Ovary (tissue), 9 donors: ENCODE results near the gene NEU2. TPM values are rescaled to one million over a fixed set of nuclear protein-coding genes. Genes with fewer than 3 reads are reported as not detected.

ENCODE experiments used
- DNase-seq, 5 donors: peaks; one replicate each; pipeline ENCODE4 v3.0.0-alpha.2; 2019 to 2020
- H3K27ac ChIP-seq, 2 donors: fragments of 200-600 bp; one replicate each; pipeline versions ENCODE4 v1.5.1 to v1.8.0; 2019 to 2022
- H3K27me3 ChIP-seq: fragments of 200-600 bp; one replicate; pipeline ENCODE4 v1.8.0; 2022
- H3K36me3 ChIP-seq: fragments of 200-600 bp; sonication (generic); one replicate; pipeline ENCODE4 v1.5.1; 2019
- H3K4me1 ChIP-seq: one replicate; pipeline ENCODE4 v1.8.1; 2013; ENCODE audit warnings: mild to moderate bottlenecking, moderate library complexity; ENCODE audit not compliant: insufficient read depth
- H3K4me3 ChIP-seq: fragments of 200-600 bp; sonication (generic); one replicate; pipeline ENCODE4 v1.5.1; 2017
- H3K9me3 ChIP-seq, 2 donors: fragments of 200-600 bp in 1 of 2; sonication (generic) in 1 of 2; one replicate each; pipeline versions ENCODE4 v1.5.1 to v1.8.1; 2013 to 2019; ENCODE audit warnings: mild to moderate bottlenecking in 1 of 2, moderate library complexity in 1 of 2
- CTCF ChIP-seq, 3 donors: fragments of 450-650 bp in 2 of 3; fragments of 200-600 bp in 1 of 3; IDR thresholded peaks; one replicate each; pipeline versions ENCODE4 v1.5.1 to v1.8.0; 2016 to 2022; ENCODE audit warnings: antibody characterized with exemption in 3 of 3, mild to moderate bottlenecking in 1 of 3
- EP300 ChIP-seq: sonication (generic); formaldehyde crosslinking; IDR thresholded peaks from one replicate; pipeline ENCODE4 v1.6.1; 2017; ENCODE audit warnings: antibody characterized with exemption
- POLR2A ChIP-seq: fragments of 450-650 bp; IDR thresholded peaks from one replicate; pipeline ENCODE4 v1.6.1; 2017; ENCODE audit warnings: antibody characterized with exemption, mild to moderate bottlenecking, moderate library complexity
- WGBS, 3 donors: extraction: QIAGEN DNeasy Blood & Tissue Kit in 1 of 3; methylation state at CpG; one replicate each; pipeline versions ENCODE4 v1.1.5 to v1.1.7; 2013 to 2017; 5-methylcytosine and 5-hydroxymethylcytosine counted together
- intact Hi-C, 4 donors: fragments of 100-400 bp; cut with DNase I; formaldehyde crosslinking; loops; one replicate each; pipeline versions ENCODE4 v1.11.0 to v1.15.1; 2022 to 2023
- polyA plus RNA-seq, 2 donors: library from polyadenylated mRNA; stranded (reverse); fragments of 200-250 nt in 1 of 2; fragments of 350-450 nt in 1 of 2; fragmentation: Illumina TruSeq in 1 of 2; extraction: RNeasy Lipid Tissue Mini Kit (QIAGEN cat#74804) in 1 of 2; gene quantifications; one replicate each; pipeline ENCODE4 v1.2.3, GENCODE V29; 2013 to 2014
- total RNA-seq, 7 donors: library from RNA; depleted of rRNA in 2 of 7; stranded (reverse); fragments of >200 nt in 2 of 7; fragmentation: NEBNext Ultra II Directional in 3 of 7; extraction: Animal tissue kit (Norgen Biotek cat#: 25700) in 3 of 7; gene quantifications; one replicate each; pipeline versions ENCODE4 v1.1.0 to v1.2.4, GENCODE V29; 2016 to 2023
- donor health status: DM: no; HTN: no; CAD: no; lungs with moderate emphysema.
- donor health status: DM: no; HTN: no; CAD: no.
- donor health status: Bipolar disorder and iron deficiency.
- donor health status: DM: yes; HTN: yes; CAD: no.
- donor health status: DM: no; HTN: no; CAD: no.
- donor health status: DM: yes; HTN: yes; CAD: no.

Gene NEU2
- total and polyA plus RNA-seq, 9 donors, result not detected

- H3K9me3 ChIP-seq, result no peaks in the 10 kb centered on the region
- H3K27ac ChIP-seq, result no peak overlapping the region
- TF ChIP-seq POLR2A, result no peak
- no peak for TF ChIP-seq EP300
- no peak for TF ChIP-seq CTCF (IDR thresholded peaks at IDR 0.05)
- no peak for DNase-seq
- intact Hi-C loops, result no loop called here
- WGBS, 3 donors, result 88 to 90% (median 90%) methylated on average over 4 of the region's 4 CpGs
- H3K36me3 ChIP-seq, result no peaks in the 10 kb centered on the region
- H3K4me1 ChIP-seq, result peaks cover 5% of the 10 kb centered on the region
- no peaks in the 10 kb centered on the region for H3K27me3 ChIP-seq
- H3K4me3 ChIP-seq, result no peak overlapping the region
These were observed 30.0 kb downstream of the NEU2 start for GRCh38 chr2:233062451-233062850.

- Histone ChIP-seq H3K36me3 (no peaks in the 10 kb centered on the region), H3K4me1 (peaks cover 5% of the 10 kb centered on the region), H3K27me3 (no peaks in the 10 kb centered on the region), H3K4me3 (no peak overlapping the region), H3K27ac (no peak overlapping the region), H3K9me3 (no peaks in the 10 kb centered on the region)
- intact Hi-C loops, result no loop called here
- no peak for DNase-seq
- TF ChIP-seq POLR2A (no peak), CTCF (IDR thresholded peaks at IDR 0.05) (no peak), EP300 (no peak)
- WGBS, 3 donors, result 88 to 100% (median 95%) methylated on average over 6 of the region's 6 CpGs
These were observed 30.4 kb downstream of the NEU2 start for GRCh38 chr2:233062946-233063268.

- no peak for DNase-seq
- 79 to 89% (median 84%) methylated on average over 13 of the region's 13 CpGs for WGBS, 3 donors
- Histone ChIP-seq H3K9me3 (no peaks in the 10 kb centered on the region), H3K4me1 (peaks cover 5% of the 10 kb centered on the region), H3K36me3 (no peaks in the 10 kb centered on the region), H3K27ac (no peak overlapping the region), H3K4me3 (no peak overlapping the region), H3K27me3 (no peaks in the 10 kb centered on the region)
- TF ChIP-seq CTCF (IDR thresholded peaks at IDR 0.05), result no peak
- no peak for TF ChIP-seq POLR2A
- no peak for TF ChIP-seq EP300
- intact Hi-C loops, result no loop called here
These were observed 30.9 kb downstream of the NEU2 start for GRCh38 chr2:233063269-233063975.

- 75 to 82% (median 80%) methylated on average over 9 of the region's 9 CpGs for WGBS, 3 donors
- Histone ChIP-seq H3K4me1 (peaks cover 5% of the 10 kb centered on the region), H3K27ac (no peak overlapping the region), H3K36me3 (no peaks in the 10 kb centered on the region), H3K9me3 (no peaks in the 10 kb centered on the region), H3K4me3 (no peak overlapping the region), H3K27me3 (no peaks in the 10 kb centered on the region)
- no peak for DNase-seq
- intact Hi-C loops, result no loop called here
- no peak for TF ChIP-seq EP300
- no peak for TF ChIP-seq POLR2A
- TF ChIP-seq CTCF (IDR thresholded peaks at IDR 0.05), result no peak
These were observed 31.5 kb downstream of the NEU2 start for GRCh38 chr2:233063976-233064411.
